Vagina (tissue), 2 donors: ENCODE results near the gene MORF4L1.

Experiments used
- POLR2A ChIP-seq, 2 donors: fragments of 450-650 bp; IDR thresholded peaks; one replicate each; pipeline ENCODE4 v1.6.1; 2017; ENCODE audit warnings: antibody characterized with exemption in 2 of 2, mild to moderate bottlenecking in 2 of 2, moderate library complexity in 2 of 2
- POLR2AphosphoS5 ChIP-seq, 2 donors: sonication (generic); formaldehyde crosslinking; IDR thresholded peaks; one replicate each; pipeline ENCODE4 v1.9.0; 2017; ENCODE audit warnings: antibody characterized with exemption in 2 of 2, mild to moderate bottlenecking in 2 of 2, low read depth in 1 of 2; ENCODE audit not compliant: insufficient read depth in 1 of 2
- TF ChIP-seq, protein P1 (sequence below), 3 experiments: fragments of 450-650 bp in 2 of 3; fragments of 200-600 bp in 1 of 3; sonication (generic) in 1 of 3; IDR thresholded peaks; one replicate each; pipeline ENCODE4 v1.5.1; 2017 to 2019; ENCODE audit warnings: antibody characterized with exemption in 3 of 3, mild to moderate bottlenecking in 2 of 3, moderate library complexity in 2 of 3

DNA sequence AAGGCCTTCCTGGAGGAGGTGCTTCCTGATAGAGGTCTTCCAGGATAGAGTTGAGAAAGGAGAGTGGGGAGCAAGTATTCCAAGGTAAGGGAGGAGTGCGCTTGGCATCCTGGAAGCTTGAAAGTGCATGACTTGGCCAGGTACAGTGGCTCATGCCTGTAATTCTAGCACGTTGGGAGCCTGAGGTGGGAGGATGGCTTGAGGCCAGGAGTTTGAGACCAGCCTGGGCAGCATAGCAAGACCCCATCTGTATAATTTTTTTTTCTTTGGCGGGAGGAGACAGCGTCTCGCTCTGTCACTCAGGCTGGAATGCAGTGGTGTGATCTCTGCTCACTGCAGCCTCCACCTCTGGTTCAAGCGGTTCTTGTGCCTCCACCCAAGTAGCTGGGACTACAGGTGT is 19.2 kb upstream of the MORF4L1 start:
- TF ChIP-seq, protein P1, sequence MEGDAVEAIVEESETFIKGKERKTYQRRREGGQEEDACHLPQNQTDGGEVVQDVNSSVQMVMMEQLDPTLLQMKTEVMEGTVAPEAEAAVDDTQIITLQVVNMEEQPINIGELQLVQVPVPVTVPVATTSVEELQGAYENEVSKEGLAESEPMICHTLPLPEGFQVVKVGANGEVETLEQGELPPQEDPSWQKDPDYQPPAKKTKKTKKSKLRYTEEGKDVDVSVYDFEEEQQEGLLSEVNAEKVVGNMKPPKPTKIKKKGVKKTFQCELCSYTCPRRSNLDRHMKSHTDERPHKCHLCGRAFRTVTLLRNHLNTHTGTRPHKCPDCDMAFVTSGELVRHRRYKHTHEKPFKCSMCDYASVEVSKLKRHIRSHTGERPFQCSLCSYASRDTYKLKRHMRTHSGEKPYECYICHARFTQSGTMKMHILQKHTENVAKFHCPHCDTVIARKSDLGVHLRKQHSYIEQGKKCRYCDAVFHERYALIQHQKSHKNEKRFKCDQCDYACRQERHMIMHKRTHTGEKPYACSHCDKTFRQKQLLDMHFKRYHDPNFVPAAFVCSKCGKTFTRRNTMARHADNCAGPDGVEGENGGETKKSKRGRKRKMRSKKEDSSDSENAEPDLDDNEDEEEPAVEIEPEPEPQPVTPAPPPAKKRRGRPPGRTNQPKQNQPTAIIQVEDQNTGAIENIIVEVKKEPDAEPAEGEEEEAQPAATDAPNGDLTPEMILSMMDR (IDR thresholded peaks at IDR 0.05) = no peak
- TF ChIP-seq POLR2A (IDR thresholded peaks at IDR 0.05) (no peak), POLR2AphosphoS5 (IDR thresholded peaks at IDR 0.05; ENCODE audit: insufficient read depth in 1 of 2, low read depth in 1 of 2) (no peak)
